Astrocyte of the cerebellum (primary cell): ENCODE results near the gene KDM7A.

Experiments used
- DNase-seq: peaks from one replicate; pipeline ENCODE4 v3.0.0-alpha.2; 2011; ENCODE audit warnings: low read depth
- H3K4me3 ChIP-seq: 2 replicates; pipeline ENCODE4 v1.5.1; 2011; ENCODE audit warnings: mild to moderate bottlenecking, low read depth, low read length, moderate library complexity
- CTCF ChIP-seq: IDR thresholded peaks from 2 replicates; pipeline ENCODE4 v1.5.1; 2012; ENCODE audit warnings: low read length, low read depth, moderate library complexity, mild to moderate bottlenecking; ENCODE audit errors: missing control alignments
- in situ Hi-C: cut with HindIII; loops from 2 replicates; pipeline ENCODE4 v1.10.0; 2017; ENCODE audit warnings: low sequenced_read_pairs

The KDM7A gene

GRCh38 chr7:140081774-140082425, 94.9 kb downstream of the KDM7A start:
- in situ Hi-C loops = no loop called here
- DNase-seq = no peak
- no peak overlapping the region for H3K4me3 ChIP-seq
- TF ChIP-seq CTCF = no peak

GRCh38 chr7:140080919-140081318, 95.9 kb downstream of the KDM7A start:
- DNase-seq = no peak
- no peak for TF ChIP-seq CTCF
- in situ Hi-C loops = no loop called here
- H3K4me3 ChIP-seq = no peak overlapping the region

- in situ Hi-C loops = no loop called here
- TF ChIP-seq CTCF = peak; percentile 40
- H3K4me3 ChIP-seq = no peak overlapping the region
- DNase-seq = peak; percentile 72
Measured at GRCh38 chr7:140079121-140079536, 97.7 kb downstream of the KDM7A start.

- DNase-seq = no peak
- in situ Hi-C loops = no loop called here
- no peak overlapping the region for H3K4me3 ChIP-seq
- no peak for TF ChIP-seq CTCF
Measured at GRCh38 chr7:140078392-140078791, 98.4 kb downstream of the KDM7A start.

- no peak for TF ChIP-seq CTCF
- no peak for DNase-seq
- in situ Hi-C loops = no loop called here
- H3K4me3 ChIP-seq = no peak overlapping the region
Measured at GRCh38 chr7:140074780-140075179, 102.0 kb downstream of the KDM7A start.

GRCh38 chr7:140070546-140070945, 106.2 kb downstream of the KDM7A start:
- in situ Hi-C loops = no loop called here
- TF ChIP-seq CTCF = no peak
- DNase-seq = no peak
- no peak overlapping the region for H3K4me3 ChIP-seq
